Erythroblast (primary cell): ENCODE results near the gene NEU4.
"Not testable (repeated sequence)": the region's sequence is repeated elsewhere in the genome, so short reads cannot be mapped to it uniquely, and the experiment has no call there.

Experiments
- DNase-seq, 2 experiments: peaks; one replicate each; lab custom pipeline; 2025; lab: John Stamatoyannopoulos, UW
- GATA1 ChIP-seq: IDR thresholded peaks from 2 replicates; pipeline ENCODE4 v1.6.1; 2011; ENCODE audit warnings: low read depth, mild to moderate bottlenecking, control low read depth, low read length, moderate library complexity
- POLR2A ChIP-seq: IDR thresholded peaks from 2 replicates; pipeline ENCODE4 v1.6.1; 2011; ENCODE audit warnings: mild to moderate bottlenecking, low read length

The NEU4 gene

DNA sequence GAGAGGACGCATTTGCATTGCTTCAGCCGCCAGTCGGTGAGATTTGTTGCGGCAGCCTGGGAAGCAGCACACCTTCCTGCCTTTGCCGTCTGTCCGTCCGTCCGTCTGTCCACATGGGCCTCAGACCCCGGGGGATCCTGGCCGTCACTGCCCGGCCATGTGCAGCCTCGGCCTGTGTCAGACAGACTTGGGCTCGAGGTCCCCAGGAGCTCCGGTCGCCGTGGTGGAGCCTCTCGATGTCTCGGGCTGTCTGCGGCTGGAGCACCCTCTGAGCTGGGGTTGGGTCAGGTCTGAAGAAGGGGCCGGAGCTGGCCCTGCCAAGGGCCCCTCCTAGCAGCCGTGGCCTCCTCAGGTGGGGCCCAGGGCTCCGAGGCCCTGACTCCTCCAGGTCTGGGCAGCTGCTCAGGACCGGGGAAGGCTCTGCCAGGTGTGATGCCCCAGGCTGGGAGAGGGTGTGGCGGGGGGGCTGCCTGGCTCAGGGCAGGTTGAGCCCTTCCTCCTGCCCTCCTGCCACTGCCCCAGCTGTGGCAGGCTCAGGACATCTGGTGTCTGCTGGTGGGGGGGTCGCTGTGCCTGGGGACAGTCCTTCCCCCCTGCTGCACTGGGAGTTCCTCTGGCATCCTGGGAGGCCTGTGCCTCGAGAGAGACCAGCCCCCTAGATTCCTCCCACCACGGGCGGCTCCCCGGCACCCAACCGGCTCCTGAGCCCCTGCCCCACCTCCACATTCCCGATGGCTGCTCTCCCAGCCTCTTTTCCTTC, 11.8 kb downstream of the NEU4 start:
- TF ChIP-seq POLR2A (no peak), GATA1 (no peak)
- DNase-seq = no peak

DNA sequence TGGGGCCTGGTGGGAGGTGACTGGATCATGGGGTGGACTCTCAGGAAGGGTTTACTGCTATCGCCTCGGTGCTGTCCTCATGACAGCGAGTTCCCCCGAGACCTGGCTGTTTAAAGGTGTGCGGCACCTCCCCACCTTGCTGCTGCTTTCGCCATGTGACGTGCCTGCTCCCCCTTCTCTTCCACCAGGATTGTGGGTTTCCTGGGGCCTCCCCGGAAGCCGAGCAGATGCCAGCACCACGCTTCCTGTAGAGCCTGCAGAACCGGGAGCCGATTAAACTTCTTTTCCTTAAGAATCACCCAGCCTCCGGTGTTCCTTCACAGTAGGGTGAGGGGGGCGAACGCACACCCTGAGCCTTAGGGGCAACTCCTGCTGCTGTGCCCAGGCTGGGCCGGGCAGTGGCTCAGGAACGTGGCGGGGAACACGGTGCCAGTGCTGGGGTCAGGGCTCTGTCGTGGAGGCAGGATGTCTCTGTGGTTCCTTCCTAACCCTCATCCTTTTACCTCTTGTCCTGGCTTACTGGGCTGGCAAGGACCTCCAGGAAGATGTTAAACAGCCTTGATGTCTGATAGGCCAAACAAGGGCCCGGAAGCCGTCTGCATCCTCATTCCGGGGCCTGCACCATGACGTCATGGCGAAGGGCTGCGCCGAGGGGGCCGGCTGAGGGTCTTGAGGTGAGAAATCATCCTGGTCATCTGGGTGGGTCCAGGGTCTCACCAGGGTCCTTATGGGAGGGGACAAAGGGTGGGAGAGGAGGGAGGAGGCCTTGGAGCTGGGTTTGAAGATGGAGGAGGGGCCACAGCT, 12.7 kb downstream of the NEU4 start:
- TF ChIP-seq POLR2A (no peak), GATA1 (no peak)
- no peak for DNase-seq

DNA sequence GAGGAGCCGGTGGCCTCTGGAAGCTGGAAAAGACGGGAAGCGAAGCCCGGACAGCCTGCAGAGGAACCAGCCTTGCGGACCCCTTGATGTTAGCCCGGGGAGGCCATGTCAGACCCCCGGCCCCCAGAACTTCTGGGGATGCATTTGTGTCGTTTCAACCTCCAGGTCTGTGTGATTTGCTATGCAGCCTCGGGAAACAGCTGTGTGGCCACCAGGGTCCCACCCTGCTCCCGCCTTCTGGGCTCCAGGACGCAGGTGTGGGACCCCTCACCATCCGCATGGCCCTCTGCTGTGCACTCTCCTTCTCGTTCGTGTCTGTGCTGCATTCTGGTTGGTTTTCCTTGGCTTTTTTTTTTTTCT, 13.3 kb downstream of the NEU4 start:
- DNase-seq = no peak
- no peak for TF ChIP-seq POLR2A
- no peak for TF ChIP-seq GATA1

DNA sequence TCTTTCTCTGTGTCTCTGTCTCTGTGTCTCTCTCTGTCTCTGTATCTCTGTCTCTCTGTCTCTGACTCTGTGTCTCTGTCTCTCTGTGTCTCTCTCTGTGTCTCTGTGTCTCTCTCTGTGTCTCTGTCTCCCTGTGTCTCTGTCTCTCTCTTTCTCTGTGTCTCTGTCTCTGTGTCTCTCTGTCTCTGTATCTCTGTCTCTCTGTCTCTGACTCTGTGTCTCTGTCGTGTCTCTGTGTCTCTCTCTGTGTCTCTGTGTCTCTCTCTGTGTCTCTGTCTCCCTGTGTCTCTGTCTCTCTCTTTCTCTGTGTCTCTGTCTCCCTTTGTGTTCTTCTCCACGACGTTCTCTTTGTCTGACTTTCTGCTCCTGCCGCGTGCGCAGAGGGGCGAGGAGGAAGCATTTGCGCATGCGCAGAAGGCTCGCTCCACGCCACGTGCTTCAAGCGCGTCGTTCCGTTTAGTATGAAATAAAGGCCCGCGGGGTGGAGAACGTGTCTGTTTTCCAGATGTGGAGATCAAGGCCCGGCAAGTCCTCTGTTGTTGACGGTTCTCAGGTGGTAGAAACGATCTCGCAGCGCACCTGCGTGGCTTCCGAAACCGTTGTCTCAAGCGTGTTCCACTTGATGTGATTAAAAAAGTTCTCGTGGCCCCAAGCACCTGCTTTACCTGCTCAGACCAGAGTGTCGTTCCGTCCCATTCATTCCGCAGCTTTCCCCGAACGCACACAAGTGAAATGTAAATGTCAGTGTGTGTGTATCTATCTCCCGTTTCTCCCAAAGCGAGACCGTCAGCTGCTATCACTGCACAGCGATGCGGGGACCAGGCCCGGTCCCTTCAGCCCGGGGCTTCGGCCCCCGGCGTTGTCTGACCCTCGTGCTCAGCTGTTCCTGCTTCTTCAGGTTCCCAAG, 14.8 kb downstream of the NEU4 start:
- peak in 1 of 2 experiments; percentile 23 for DNase-seq

DNA sequence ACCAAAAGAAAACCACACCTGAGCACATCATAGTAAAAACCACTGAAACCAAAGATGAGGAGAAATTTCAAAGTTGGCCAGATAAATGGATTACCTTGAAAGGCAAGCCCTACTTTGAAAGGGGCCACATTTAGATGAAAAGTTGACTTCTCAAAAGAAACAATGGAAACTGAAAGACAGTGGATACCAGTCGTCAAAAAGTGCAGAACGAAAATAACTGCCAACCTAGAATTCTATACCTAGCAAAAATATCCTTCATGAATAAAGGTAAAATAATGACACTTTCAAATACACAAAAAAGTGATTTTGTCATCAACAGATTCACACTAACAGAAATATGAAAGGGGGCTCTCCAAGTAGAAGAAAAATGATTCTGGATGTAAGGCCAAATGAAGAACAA, 18.4 kb downstream of the NEU4 start:
- no peak for DNase-seq
- no peak for TF ChIP-seq POLR2A
- TF ChIP-seq GATA1 = no peak

DNA sequence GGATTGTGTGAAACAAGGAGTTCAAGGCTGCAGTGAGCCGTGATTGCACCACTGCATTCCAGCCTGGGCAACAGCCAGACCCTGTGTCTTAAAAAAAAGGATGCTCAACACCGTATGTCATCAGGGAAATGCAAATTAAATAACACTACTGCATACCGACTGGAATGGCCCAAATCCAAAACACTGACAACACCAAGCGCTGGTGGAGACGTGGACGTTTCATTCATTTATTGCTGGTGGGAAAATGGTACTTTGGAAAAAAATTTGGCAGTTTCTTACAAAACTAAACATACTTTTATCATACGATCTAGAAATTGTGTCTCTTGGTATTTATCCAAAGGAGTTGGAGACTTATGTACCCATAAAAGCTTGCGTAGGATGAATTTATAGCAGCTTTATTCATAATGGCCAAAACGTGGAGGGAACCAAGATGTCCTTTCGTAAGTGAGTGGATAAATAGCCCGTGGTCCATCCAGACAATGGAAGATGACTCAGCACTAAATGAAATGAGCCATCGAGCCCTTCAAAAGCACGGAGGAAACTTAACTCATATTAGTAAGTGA, 24.2 kb downstream of the NEU4 start:
- no peak for DNase-seq
- TF ChIP-seq GATA1 (no peak), POLR2A (no peak)

DNA sequence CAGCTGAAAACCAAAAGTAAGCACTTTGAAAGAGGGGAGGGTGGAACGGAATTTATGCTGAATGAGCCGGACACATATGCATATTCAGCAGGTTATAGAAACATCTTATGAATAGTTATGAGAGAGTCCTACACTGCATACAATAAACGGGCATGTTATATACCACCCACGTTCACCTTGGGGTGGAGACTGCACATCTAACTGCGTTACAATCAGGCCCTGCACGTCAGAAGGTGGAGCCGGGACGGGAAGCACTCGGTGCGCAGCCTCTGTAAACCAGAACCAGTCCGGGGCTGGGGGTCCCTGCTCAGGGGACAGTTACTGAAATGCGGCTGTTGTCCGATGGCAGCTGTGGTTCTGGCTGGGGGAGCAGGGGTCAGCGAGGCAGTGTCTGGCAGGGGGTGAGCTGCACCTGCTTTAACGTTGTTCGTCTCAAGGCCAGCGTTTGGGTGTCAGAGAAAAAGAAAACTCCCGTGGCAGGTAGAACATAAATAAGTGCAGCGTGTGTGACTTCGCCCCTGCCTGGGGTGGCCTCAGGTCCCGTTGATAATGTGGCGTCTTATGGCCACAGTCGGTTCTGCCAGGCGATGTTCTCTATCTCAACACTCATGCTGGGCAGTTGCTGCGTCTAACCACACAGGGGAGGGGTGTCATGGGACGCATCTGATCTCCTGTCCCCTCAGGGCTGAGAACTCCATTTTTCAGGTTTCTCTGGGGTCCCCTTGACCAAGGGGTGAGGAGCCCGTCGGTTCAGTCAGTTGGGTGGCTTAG, 24.9 kb downstream of the NEU4 start:
- not testable (repeated sequence) for DNase-seq

DNA sequence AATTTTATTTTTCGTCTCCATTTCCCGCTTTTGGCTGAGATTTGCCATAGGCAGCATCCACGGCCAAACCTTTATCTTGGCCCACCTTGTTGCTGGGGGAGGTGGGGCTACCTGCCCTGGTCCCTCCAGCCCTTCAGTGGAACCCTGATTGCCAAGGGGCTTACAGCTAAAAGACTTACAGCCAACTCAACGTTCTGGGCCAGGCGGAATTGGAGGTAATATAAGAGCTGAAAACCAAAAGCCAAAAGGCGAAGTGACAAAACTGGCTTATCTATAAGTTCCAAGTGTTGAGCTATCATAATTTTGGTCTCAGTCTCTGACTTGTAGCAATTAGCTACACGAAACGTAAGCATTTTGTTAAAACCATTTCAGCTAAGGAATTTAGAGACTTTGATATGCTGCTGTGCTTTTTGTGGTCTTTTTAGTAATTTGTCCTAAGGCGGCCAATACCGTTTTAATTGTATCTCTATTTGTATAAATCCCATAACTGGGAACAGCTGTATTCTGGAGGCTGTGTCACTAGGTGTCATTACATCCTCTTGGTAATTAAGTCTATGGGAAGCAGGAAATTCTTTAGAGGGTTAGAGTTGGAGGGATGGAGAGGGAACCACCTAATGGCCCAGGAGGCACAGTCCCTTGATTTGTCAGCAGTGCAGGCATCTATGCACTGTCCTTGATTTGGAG, 25.7 kb downstream of the NEU4 start:
- TF ChIP-seq GATA1 (no peak), POLR2A (no peak)
- no peak for DNase-seq

DNA sequence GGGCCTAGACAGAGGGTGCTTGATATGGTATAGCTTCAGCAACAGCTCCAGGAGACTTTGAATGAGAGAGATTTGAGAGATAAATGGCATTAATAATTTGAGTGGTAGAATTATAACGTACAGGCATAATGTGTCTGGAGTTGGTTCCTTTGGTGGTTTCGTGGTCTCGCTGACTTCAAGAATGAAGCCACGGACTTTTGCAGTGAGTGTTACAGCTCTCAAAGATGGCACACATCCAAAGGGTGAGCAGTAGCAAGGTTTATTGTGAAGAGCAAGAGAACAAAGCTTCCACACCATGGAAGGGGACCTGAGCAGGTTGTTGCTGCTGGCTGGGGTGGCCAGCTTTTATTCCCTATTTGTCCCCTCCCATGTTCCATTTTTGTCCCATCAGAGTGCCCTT, 26.6 kb downstream of the NEU4 start:
- DNase-seq = no peak
- TF ChIP-seq POLR2A (no peak), GATA1 (no peak)

DNA sequence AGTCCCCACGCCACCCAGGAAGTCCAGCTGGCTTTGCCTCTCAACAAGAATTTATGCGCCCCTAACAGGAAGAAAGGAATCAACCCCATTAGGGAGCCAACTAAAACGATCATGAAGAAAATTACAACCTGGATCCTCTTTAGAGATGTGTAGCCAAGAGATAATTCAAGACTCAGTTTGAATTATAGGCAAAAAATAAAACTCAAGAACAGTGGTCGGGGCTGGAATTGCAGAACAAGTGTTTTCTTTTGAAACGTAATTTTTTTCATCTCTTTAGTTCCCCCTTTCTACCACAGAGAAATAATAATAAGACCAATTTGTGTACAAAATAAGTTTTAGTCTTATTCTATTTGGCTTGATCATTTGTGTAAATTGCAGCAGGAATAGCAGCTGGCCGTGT, 27.3 kb downstream of the NEU4 start:
- no peak for TF ChIP-seq POLR2A
- TF ChIP-seq GATA1 = no peak
- no peak for DNase-seq

DNA sequence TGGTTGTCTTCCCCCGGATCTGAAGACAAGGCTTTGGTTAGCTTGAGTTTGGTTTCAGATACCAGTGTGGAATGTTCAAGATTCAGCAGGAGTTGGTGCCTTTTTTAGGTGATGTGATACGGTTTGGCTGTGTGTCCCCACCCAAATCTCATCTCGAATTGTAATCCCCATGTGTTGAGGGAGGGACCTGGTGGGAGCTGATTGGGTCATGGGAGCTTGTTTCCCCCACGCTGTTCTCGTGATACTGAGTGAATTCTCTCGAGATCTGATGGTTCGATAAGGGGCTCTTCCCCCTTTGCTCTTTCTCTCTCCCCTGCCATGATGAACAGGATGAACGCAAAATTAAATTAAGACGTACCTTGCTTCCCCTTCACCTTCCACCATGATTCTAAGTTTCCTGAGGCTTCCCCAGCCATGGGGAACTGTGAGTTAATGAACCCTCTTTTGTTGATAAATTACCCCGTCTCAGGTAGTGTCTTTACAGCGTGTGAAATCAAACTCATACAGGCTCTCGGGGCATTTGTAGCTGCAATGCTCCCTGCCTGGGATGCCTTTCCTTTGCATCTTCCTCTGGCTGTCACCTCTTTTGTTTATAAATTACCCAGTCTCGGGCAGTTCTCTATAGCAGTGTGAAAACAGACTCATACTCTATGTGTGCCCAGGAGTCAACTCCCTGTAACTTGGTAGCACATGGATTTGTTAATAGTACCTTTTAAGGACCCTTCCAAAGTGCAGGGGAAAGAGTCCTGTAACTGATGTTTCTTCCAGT, 28.4 kb downstream of the NEU4 start:
- no peak for TF ChIP-seq GATA1
- TF ChIP-seq POLR2A = no peak
- DNase-seq = no peak
